Myocyte (in vitro differentiated cells): ENCODE results near the gene CLSTN2. TPM values are rescaled to one million over a fixed set of nuclear protein-coding genes. Genes with fewer than 3 reads are reported as not detected.

Experiments used
- DNase-seq: peaks from one replicate; pipeline ENCODE4 v3.0.0-alpha.2; 2012; ENCODE audit warnings: low read depth
- total RNA-seq: library from RNA; depleted of rRNA; stranded (reverse); fragments of >200 nt; gene quantifications from 2 replicates; pipeline ENCODE4 v1.2.3, GENCODE V29; 2014

Gene CLSTN2
- total RNA-seq, 1 donor from 2014 or later: 25.4 TPM

DNA sequence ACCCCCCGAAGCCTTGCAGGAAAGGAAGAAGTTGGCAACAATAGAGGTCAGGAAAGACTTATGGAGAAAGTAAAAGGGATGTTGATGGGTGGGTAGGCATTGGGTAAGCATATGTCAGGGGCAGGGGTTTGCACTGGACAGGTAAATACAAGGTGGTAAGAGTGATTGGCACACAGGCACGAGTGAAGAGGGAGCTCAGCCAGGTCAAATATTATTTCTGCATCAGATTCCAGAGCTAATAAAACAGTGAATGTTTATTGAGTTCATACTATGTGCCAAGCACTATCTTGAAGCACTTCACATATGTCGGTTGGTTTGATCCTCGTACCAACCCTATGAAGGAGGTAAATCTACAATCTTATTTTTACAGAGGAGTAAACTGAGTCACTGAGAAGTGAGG is 6.6 kb downstream of the CLSTN2 start:
- no peak for DNase-seq

DNA sequence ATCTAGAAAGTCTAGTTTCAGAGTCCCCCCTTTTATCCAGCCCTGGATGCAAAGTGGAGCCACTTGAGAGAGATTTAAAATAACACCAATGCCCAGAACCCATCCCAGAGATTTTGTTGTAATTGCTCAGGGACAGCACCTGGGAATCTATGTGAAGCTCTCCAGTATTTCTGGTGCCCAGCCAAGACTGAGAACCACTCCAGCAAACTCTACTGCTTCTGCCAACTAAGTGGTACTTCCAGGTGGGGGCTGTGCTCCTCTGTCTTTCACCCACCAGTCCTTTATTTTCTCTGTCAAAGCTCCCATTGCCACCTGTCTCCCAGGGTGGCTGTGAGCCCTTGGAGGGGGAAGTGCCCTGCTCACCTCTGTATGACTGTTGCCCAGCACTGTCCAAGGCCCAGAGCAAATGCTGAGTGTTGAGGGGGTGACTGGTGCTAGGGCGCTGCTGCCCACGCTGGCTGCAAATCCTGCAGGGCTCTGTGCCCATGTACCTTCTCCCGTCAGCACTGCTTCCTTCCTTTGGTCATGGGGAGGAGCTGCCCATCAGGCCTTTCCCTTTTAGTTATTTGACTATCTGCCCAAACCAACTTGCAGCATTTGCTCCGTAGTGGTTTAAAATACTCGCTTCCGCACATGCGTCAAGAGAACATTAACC is 9.4 kb downstream of the CLSTN2 start:
- no peak for DNase-seq

DNA sequence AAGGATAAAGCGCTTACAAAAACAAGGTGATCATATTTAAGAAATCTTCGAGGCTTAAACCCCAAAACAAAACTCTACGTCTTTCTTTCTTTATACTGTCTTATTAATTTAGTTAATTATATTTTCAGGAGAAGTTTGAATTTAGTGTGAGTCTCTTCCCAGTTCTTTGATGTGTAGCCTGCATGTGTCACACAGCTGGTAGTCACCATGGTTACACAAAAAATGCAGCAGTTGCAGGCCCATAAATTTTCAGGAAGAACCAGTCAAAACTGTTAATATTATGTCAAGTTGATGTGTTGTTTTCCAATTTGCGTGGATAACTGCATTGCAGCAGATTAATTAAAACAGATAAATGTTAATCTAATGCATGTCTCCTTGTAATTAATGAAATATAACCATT is 10.4 kb downstream of the CLSTN2 start:
- DNase-seq: no peak

DNA sequence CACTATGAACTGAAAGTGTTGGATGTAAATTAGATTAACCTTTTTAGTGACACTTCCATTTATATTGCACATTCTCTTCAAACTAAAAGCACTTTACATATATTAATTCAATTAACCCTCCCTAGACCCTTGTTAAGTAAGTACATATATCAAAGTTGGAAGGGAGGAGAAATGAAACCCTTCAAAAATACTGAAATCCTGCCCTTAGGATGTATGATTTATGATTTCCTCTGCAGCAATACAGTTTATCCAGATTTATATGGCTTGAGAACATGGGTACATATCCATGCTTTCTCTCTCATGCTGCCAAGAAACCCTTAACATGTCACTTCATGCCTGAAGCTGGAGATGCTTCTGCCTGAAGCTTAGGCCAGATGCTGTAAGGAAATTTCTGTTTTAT is 11.0 kb downstream of the CLSTN2 start:
- no peak for DNase-seq

DNA sequence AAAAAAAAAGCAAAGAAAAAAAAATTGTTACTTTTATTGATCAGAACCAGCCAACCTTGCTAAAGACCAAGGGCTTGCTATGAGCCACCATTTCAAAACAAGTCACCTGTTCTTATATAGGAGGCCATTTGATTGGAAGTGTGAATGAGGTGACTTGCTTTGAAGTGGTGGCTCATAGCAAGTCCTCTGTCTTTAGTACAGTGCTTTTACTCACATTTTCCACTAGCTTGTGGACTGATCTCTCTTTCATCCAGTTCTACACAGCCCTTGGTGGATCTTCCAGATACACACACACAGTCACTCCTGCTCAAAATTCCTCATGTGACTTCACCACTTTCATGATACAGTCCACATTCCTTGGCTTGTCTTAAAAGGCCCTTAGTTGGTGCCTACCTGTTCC is 13.5 kb downstream of the CLSTN2 start:
- no peak for DNase-seq

DNA sequence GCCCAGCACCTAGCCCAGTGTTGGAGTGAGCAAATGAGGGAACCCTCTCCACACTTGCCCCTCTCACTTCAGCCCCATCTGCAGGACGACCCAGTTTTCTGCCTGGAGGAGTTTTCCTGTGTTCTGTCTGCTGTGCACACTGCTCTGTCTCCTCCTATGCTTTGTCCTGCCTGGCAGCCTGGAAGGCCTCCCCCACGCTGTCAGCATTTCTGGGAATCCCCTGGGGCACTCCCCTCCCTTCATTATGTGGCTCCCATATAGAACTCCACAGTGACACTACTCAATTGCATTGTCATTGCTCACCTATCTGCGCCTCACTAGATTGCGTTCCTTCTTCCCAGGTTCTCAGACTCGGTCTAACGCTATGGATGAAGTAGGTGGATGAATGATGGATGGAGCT is 13.9 kb downstream of the CLSTN2 start:
- no peak for DNase-seq

DNA sequence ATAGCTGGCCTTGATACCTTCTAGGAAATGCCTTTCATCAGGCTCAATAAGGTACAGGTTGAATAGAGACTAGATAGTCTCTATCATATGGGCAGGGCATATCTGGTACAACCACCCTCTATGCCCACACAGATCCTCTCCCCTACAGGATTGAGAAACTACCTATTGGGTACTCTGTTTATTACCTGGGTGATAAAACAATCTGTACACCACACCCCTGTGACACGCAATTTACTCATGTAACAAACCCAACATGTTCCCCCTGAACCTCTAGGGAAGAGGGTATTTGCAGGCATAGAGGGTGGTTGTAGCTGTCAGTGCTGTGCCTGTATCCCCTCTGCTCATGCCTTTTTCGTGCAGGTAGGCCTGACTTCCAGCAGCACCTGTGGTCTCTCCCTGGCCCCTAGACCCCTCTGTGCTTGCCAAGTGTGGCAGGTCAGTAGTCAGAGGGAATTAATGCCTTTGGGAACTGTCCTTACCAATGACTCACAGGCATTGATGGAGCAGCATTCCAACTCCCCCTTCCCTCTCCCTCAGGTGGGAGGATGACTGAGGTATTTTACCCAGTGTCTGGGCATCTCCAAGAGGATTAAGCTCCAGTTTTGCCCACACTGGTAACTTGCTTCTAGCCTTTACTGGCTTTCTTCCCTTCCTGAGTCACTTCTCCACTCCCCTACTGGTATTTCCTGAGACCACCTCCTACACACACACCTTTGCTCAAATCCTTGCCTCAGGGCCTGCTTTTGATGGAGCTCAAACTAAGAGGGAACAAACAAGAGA is 18.3 kb downstream of the CLSTN2 start:
- no peak for DNase-seq

DNA sequence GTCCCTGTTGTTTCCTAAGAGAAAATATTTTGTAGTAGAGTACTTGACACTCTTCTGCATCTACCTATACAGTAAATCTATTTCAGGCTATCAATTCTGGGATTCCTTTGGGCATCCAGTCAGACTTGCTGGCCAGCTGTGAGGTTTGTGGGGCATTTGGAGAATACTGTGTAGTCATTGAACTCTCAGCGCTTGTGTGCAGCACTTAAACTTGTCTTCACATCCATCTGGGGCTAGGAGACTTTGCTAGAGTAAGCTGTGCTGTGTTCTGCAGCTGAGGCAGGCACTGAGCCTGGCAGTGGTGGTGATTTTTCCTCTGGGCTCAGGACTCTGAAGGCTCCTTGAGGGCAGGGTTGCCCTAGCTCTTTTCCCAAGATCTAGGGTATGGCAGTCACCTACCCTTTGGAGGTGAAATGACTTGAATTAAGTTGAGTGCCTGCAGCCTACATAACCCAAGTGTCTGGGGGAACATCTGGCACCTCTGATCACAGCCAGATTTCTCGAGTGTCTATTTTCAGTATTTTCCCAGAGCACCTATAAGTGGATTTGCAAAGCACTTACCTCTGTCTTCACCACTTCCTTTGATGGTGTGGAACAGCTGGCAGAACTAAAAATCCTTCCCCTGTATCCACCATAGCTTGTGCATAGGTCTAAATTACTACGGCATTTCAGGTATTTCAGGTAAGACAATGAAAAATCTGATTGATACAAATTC is 19.3 kb downstream of the CLSTN2 start:
- no peak for DNase-seq

DNA sequence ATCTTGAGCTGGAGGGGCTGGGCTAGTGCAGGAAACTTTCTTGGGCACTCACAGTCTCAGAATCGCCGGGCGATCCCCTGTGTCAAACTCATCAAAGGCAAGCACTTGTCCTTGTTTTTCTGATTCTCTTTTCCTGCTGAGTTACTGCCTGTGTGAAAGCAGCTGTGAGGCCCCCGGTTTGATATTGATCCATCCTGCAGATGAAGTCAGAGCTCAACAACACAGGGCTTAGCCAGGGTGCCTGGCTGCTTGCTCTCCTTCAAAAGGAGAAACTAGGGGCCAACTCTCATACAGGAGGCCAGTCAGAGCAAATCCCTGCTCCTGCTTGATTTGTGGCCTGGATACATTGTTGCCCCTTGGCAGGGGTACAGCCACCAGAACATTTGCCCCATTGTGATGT is 22.9 kb downstream of the CLSTN2 start:
- DNase-seq: no peak

DNA sequence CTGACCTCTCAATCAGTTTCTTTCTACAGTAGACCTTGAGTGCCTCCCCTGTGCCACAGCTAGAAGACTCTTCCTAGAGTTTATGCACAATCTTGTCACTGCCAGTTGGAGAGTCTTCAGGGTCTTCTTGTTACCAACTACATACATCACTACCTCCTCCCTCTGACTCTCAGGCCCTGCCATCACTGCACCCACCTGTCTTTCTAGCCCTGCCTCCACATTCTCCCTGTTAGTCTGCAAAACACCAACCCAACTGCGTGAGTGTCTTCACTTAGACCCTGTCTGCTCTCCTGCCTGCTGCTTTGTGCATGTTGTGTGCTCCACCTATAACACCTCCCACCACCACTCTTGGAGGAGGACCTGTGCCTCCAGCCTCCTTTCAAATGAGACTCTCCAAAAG is 34.4 kb downstream of the CLSTN2 start:
- DNase-seq: no peak

DNA sequence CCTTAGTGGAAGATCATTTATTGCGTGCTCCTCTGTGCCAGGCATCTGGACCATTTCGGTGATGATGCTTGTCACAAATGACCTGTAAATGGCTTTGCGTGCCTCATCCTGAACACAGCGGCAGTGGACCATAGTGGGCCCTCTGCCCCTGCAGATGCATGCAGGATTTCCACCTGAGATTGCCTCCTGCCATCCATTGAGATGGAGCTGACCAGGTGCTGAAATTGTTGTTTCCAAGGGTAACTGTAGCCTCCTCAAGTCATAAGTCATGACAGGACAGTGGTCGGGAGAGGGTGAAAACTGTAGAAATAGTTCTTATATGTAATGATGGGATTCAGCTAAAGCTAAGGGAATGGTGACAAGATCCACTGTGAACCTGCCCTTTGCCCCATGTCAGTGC is 35.5 kb downstream of the CLSTN2 start:
- no peak for DNase-seq

DNA sequence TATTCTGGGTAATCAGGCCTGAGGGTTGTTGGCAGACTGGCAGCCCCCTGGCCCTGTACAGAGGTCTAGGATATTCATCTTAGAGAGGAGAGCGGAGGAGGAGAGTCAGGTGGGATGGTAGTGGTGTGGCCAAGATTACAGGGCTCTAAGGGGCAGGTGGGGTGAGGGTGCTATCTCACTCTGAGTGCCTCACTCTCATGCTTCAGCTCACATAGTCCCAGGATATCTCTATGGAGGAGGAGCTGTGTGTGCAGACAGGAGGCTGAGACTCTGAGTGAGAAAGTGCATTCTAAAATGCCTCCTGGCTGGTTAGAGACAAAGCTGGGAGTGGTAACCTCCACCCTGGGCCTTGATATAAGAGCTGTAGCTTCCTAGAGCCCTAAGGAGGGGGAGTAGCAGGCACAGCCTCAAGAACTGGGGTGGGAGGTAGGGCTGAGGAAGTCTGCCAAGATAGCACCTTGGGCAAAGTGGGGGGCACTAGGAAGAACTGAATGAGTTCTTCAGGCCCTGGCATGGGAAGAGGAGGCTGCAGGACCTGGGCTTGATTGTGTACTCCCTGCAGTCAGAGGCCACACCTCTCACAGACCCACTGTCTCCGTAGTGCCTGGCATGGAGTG is 39.9 kb downstream of the CLSTN2 start:
- DNase-seq: no peak

DNA sequence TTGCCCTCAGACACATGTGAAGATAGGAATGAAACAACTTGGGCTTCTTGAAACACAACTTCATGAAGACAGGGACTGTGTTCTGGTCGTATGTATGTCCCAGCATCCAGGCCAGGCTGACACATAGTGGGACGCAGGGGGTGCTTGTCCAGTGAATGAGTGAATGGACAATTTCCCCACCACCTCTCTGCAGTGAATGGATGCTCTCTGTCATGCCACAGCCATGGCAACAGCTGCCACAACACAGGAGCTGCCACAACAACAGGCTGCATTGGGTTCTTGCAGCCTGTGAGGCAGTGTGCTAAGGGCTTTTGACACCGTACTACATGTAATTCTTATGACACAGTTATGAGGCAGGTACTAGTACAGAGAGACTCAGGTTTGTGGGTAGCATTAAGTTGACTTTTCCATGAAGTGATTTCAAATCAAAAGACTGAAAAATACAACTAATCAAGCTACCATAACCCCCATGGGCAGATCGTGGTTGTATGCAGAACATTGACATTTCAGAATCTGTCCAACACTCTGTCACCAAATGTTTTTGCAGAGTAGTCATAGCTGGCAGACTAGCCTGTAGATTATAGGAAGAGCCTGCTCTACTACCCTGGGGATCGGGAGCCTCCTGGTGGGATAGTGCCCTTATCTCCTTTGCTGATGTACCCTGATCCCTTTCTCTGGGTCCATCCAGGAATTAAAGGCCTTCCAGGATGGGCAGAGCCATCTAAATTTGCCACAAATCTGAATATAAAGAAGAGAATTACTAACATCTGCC is 40.8 kb downstream of the CLSTN2 start:
- peak; percentile 10 for DNase-seq

DNA sequence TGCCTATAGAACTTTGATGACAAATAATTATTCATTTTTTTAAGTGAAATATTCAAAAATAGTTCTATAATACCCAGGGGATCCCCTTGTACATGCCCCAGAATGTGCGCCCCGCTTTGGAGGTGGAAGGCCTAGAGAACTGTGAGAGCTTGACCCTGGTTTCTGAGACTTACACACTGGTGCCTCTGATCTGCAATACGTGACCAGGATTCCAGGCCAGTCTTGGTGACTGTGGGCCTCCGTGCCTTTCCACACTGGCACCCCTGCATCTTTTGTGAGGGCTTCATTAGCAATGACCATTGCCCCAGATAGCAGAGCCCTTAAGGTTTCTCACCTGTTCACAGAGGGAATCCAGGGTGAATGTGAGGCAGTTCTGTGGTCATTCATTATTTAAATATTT is 44.0 kb downstream of the CLSTN2 start:
- peak; percentile 31 for DNase-seq

DNA sequence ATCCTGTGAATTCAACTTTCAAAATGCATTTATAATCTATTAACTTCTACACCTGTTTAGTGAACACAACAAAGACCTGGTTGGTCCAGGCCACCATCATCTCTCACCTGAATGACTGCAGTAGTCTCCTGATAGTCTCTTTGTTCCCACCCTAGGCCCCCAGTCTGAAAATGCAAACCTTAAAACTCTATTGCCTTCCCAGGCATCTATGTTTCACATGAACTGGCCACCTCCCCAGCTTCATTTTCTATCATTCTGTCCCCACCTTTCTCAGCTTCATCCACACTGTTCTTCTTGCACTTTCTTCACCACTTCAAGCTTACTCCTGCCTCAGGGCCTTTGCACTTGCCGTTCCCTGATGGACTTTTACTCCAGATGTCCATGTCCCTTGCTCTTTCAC is 45.0 kb downstream of the CLSTN2 start:
- no peak for DNase-seq

DNA sequence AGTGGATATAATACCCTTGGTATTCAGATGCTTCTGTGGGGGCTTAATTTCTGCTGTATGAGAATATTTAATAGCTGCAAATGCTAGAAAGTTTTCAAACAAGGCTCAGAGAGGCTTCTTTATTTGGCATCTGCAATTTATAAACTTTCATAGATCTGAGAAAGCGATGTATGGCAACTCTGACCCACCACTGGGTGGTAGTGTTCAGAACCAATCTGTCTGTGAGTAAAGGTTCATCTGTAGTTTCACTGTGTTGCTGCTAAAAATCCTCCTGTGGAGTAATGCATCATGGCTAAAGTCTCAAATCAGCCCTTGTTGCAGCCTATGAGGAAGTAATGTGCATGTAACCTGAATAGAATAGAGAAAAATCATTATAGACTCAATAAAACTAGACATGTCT is 47.4 kb downstream of the CLSTN2 start:
- DNase-seq: no peak

DNA sequence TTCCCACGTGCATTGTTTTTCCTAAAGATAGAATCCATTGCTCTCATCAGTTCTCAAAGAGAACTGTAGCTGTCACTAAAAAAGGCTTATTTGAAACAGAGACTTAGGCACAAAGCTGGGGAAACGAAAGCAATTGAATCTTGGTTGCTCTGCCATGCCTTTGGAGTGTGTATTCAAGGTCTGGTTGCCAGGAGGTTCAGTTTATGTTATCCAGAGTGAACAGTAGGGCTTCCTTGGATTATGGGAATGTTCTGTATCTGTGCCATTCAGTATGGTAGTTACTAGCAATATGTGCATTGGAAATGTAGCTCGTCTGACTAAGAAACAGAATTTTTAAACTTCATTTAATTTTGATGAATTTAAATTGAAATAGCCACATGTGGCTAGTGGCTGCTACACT is 50.6 kb downstream of the CLSTN2 start:
- DNase-seq: no peak

DNA sequence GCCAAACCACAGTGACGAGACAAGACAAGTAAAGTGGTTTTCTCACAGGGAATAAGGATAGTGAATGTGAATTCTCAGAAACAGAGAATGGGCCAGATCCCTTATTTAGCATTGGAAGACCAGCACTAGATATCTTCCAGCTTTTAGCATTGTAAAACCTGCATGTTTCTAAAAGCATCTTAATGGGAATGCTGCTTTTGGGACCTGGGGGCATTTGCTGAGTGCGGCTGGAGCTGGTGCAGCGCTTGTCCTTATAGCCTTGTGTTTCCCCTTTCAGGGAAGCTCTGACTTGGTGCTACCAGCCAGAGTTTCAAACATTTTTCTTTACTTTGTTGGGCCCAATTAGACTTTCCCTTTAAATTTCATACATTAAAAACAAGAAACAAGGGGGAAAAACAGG is 52.9 kb downstream of the CLSTN2 start:
- DNase-seq: no peak

DNA sequence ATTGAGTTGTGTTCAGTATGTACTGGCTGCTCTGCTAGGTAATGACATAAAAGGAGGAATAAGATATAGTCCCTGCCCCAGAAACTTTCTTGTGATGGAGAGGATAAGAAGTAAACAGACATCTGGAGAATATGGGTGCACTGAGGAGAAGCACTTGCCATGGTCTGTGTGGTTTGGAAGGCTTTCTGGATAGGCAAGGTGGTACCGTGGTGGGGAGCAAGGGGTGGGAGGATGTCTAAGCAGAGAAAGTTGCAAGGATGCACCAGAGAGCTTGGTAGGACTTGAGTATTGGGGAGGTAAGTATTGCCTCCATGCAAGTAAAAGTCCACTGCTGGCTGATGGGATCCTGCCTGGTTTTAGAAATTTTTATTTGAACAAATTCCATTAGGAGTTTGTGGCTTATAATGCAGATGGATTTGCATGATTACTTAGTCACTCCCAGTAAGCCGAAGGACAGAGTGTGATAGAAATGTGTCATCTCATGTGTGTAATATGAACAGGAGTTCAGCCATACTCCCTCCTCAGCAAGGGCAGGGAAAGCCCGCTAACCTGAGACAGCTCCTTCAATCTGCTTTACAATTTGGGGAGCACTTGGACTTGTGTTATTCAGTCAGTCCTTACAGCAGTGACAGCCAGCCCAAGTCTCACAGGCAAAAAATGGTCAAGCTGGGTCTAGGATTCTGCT is 53.6 kb downstream of the CLSTN2 start:
- no peak for DNase-seq

DNA sequence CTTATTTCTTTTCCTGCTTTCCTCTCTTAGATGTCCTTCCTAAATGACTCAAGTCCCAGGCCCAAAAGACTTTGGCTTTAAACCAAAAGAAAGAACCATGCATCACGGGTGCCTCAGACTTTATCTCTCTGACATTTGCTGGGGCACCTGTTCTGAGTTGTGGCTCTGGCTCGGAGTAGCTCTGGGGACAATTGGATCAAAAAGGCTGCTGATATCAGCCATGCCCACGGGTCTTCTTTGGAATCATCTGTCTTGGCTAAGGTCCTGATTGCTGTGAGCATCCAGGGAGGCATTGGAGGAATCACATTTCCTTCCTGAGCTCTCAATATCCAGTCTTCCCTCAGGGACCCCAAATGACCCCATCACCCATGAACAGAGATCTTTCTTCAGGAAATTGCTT is 59.9 kb downstream of the CLSTN2 start:
- DNase-seq: peak; percentile 67

DNA sequence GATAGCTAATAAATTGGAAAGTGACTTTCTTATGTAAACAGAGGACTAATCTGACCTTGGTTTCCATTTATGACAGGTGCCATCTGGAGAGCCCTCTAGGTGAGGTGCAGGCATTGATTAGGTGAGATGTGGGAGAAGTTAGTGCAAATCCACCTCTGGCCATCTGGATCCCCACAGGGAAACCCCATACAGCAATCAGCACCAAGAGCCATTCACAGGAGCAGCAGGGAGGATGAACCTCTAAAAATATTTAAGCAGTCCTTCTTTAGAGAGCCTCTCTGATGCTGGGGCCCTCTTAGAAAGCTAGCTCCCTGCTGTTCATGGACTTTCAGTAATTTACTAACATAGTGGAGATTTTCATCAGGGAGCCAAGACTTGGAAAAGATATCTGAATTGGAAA is 69.3 kb downstream of the CLSTN2 start:
- no peak for DNase-seq
